K562 (cell line): ENCODE measurements around the gene RABL6. TPM values are rescaled to one million over a fixed set of nuclear protein-coding genes. Genes with fewer than 3 reads are reported as not detected.
"Not testable (repeated sequence)": the region's sequence is repeated elsewhere in the genome, so short reads cannot be mapped to it uniquely, and the experiment has no call there.

Source experiments
- ATAC-seq: fragments of 200-7000 bp; cut with Tn5 transposase; 3 replicates; pipeline ENCODE4 v1.9.1; 2020; ENCODE audit warnings: moderate library complexity
- BruUV-seq: library from RNA; stranded (reverse); fragments of 400-500 nt; replicated peaks from 2 replicates; lab custom pipeline; 2021; lab: Mats Ljungman, UMichigan
- CTCF ChIA-PET: fragments of 300-600 bp; formaldehyde crosslinking; extraction: SDS; loops from one replicate; lab custom pipeline; 2021; ENCODE audit warnings: low intra/inter-chr PET ratio; lab: Yijun Ruan, JAX
- POLR2A ChIA-PET: fragments of 300-600, 350-650 bp; sonication (Branson Sonifier 250); formaldehyde crosslinking; extraction: SDS; loops from one replicate; lab custom pipeline; 2021; ENCODE audit warnings: antibody characterized with exemption, inconsistent platforms; lab: Yijun Ruan, JAX
- DNase-seq, 4 experiments: peaks; one replicate each; pipeline versions ENCODE4 v3.0.0 to v3.0.0-alpha.2; 2011 to 2018; ENCODE audit warnings: low spot score in 3 of 4, mixed read lengths in 3 of 4; ENCODE audit errors: extremely low read depth in 1 of 4
- FAIRE-seq: peaks from 2 replicates; lab custom pipeline; 2011; peaks lifted over from hg19 to GRCh38; lab: Jason Lieb, UNC
- H2AFZ ChIP-seq: 2 replicates; pipeline ENCODE4 v1.6.0; 2011; ENCODE audit warnings: low read depth, low read length, control low read depth, inconsistent platforms
- H3K27ac ChIP-seq: fragments of 200-600 bp; 3 replicates; pipeline ENCODE4 v1.8.0; 2011; ENCODE audit warnings: low read depth, mild to moderate bottlenecking, control low read depth, inconsistent platforms, low read length, moderate library complexity, mixed read lengths; ENCODE audit errors: extremely low read depth
- H3K27me3 ChIP-seq, 2 experiments: fragments of 300-600 bp in 1 of 2; 2 replicates in 1 of 2; 3 replicates in 1 of 2; pipeline versions ENCODE4 v1.6.0 to v1.8.0; 2011; ENCODE audit warnings: inconsistent platforms in 2 of 2, low read length in 2 of 2, mild to moderate bottlenecking in 1 of 2, mixed read lengths in 1 of 2, moderate library complexity in 1 of 2; ENCODE audit not compliant: control insufficient read depth in 2 of 2, insufficient read depth in 2 of 2
- H3K36me3 ChIP-seq: fragments of 300-600 bp; 3 replicates; pipeline ENCODE4 v1.8.0; 2011; ENCODE audit warnings: mild to moderate bottlenecking, low read length, inconsistent platforms; ENCODE audit not compliant: control insufficient read depth, insufficient read depth
- H3K4me1 ChIP-seq, 2 experiments: fragments of 200-600 bp in 1 of 2; replicated peaks in 1 of 2; 2 replicates in 1 of 2; 3 replicates in 1 of 2; pipeline versions ENCODE4 v1.5.1 to v1.8.0; 2011; ENCODE audit warnings: inconsistent platforms in 2 of 2, low read length in 2 of 2, mild to moderate bottlenecking in 1 of 2, mixed read lengths in 1 of 2, moderate library complexity in 1 of 2; ENCODE audit not compliant: control insufficient read depth in 2 of 2, insufficient read depth in 2 of 2
- H3K4me2 ChIP-seq: 2 replicates; pipeline ENCODE4 v1.6.1; 2011; ENCODE audit warnings: low read length, control low read depth, inconsistent platforms, mixed read lengths; ENCODE audit not compliant: insufficient read depth
- H3K4me3 ChIP-seq: fragments of 200-600 bp; sonication (generic), shearing (Covaris generic); 2 replicates; pipeline ENCODE4 v1.5.1; 2016; ENCODE audit warnings: control low read depth, inconsistent platforms
- H3K79me2 ChIP-seq: fragments of 200-600 bp; 3 replicates; pipeline ENCODE4 v1.8.0; 2011; ENCODE audit warnings: low read length, inconsistent platforms; ENCODE audit not compliant: control insufficient read depth, insufficient read depth
- H3K9ac ChIP-seq, 2 experiments: 2 replicates each; pipeline versions ENCODE4 v1.6.0 to v1.6.1; 2011; ENCODE audit warnings: low read depth in 2 of 2, low read length in 2 of 2, control low read depth in 1 of 2, inconsistent platforms in 1 of 2, mild to moderate bottlenecking in 1 of 2, mixed read lengths in 1 of 2; ENCODE audit not compliant: insufficient read depth in 1 of 2
- H3K9me1 ChIP-seq: one replicate; pipeline ENCODE4 v1.6.0; 2011; ENCODE audit warnings: inconsistent platforms, mild to moderate bottlenecking, low read length, moderate library complexity; ENCODE audit not compliant: control insufficient read depth, insufficient read depth
- H3K9me3 ChIP-seq: replicated peaks from 2 replicates; pipeline ENCODE4 v1.5.1; 2011; ENCODE audit warnings: low read depth, low read length, inconsistent platforms; ENCODE audit not compliant: control insufficient read depth, insufficient read depth
- H4K20me1 ChIP-seq: replicated peaks from 2 replicates; pipeline ENCODE4 v1.6.1; 2011; ENCODE audit warnings: low read length, inconsistent platforms, mixed read lengths; ENCODE audit not compliant: control insufficient read depth, insufficient read depth
- ATF7 ChIP-seq: fragments of 450-650 bp; IDR thresholded peaks from 2 replicates; pipeline ENCODE4 v1.7.1; 2014; ENCODE audit warnings: mild to moderate bottlenecking, moderate library complexity
- CBX1 ChIP-seq: sonication (generic); IDR thresholded peaks from 2 replicates; pipeline ENCODE4 v1.6.1; 2016; ENCODE audit warnings: antibody characterized with exemption, low read depth, mild to moderate bottlenecking
- ELF1 ChIP-seq: fragments of 200-800 bp; sonication (Bioruptor generic); IDR thresholded peaks from 2 replicates; pipeline ENCODE4 v1.6.1; 2016; ENCODE audit warnings: missing genetic modification characterization, missing compliant biosample characterization
- NFE2L1 ChIP-seq: fragments of 450-650 bp; IDR thresholded peaks from 2 replicates; pipeline ENCODE4 v1.6.1; 2016; ENCODE audit warnings: missing genetic modification characterization, low read depth, mild to moderate bottlenecking, missing compliant biosample characterization, moderate library complexity, borderline replicate concordance
- PML ChIP-seq: IDR thresholded peaks from 2 replicates; pipeline ENCODE4 v1.6.1; 2012; ENCODE audit warnings: low read length, inconsistent platforms
- POLR2A ChIP-seq: fragments of 450-650 bp; conservative IDR thresholded peaks from 2 replicates; pipeline ENCODE4 v1.6.1; 2016
- POLR2G ChIP-seq: fragments of 200-400 bp; formaldehyde crosslinking; IDR thresholded peaks from 2 replicates; pipeline ENCODE4 v1.6.1; 2017; ENCODE audit warnings: low read depth, mild to moderate bottlenecking, antibody characterized with exemption, low read length, moderate library complexity
- RBFOX2 ChIP-seq: fragments of 200-400 bp; formaldehyde crosslinking; IDR thresholded peaks from 2 replicates; pipeline ENCODE4 v1.6.1; 2017; ENCODE audit warnings: low read depth, mild to moderate bottlenecking, low read length, moderate library complexity
- RBM14 ChIP-seq: fragments of 200-400 bp; formaldehyde crosslinking; IDR thresholded peaks from 2 replicates; pipeline ENCODE4 v1.6.1; 2018; ENCODE audit warnings: low read depth, mild to moderate bottlenecking, low read length, moderate library complexity, borderline replicate concordance; ENCODE audit not compliant: insufficient read depth
- RBM22 ChIP-seq: fragments of 200-400 bp; formaldehyde crosslinking; IDR thresholded peaks from 2 replicates; pipeline ENCODE4 v1.6.1; 2018; ENCODE audit warnings: low read length, low read depth; ENCODE audit not compliant: poor library complexity, severe bottlenecking
- TAF7 ChIP-seq: fragments of 450-650 bp; IDR thresholded peaks from 2 replicates; pipeline ENCODE4 v1.6.1; 2016; ENCODE audit warnings: missing genetic modification characterization, missing compliant biosample characterization
- TGIF2 ChIP-seq: sonication (generic); formaldehyde crosslinking; IDR thresholded peaks from 2 replicates; pipeline ENCODE4 v1.8.1; 2022; ENCODE audit warnings: mild to moderate bottlenecking, missing genetic modification reagents, moderate library complexity
- ZFP1 ChIP-seq: fragments of 450-650 bp; formaldehyde crosslinking; IDR thresholded peaks from 2 replicates; pipeline ENCODE4 v1.4.0; 2020; ENCODE audit warnings: mild to moderate bottlenecking, mixed read lengths
- ZNF12 ChIP-seq: sonication (generic); formaldehyde crosslinking; IDR thresholded peaks from 2 replicates; pipeline ENCODE4 v1.4.0; 2020; ENCODE audit warnings: mild to moderate bottlenecking, missing genetic modification reagents
- WGBS: fragments of 100-300 bp; shearing (Covaris generic); methylation state at CpG from one replicate; pipeline ENCODE4 v1.1.6; 2016; ENCODE audit warnings: low coverage, mixed read lengths; ENCODE audit not compliant: insufficient coverage; ENCODE audit errors: missing lambda C conversion rate; 5-methylcytosine and 5-hydroxymethylcytosine counted together
- in situ Hi-C: fragments of 300-500 bp; cut with MboI; formaldehyde crosslinking; loops from 4 replicates; pipeline ENCODE4 v1.15.0; 2018; ENCODE audit warnings: inconsistent platforms, mixed read lengths
- intact Hi-C: fragments of 100-400 bp; cut with micrococcal nuclease; formaldehyde crosslinking; loops from 2 replicates; pipeline ENCODE4 v1.14.2; 2022
- polyA plus RNA-seq, 8 experiments: library from polyadenylated mRNA; depleted of rRNA in 4 of 8; stranded (reverse) in 5 of 8; unstranded in 3 of 8; fragments of >200 nt; fragmentation: Nextera tagmentation in 2 of 8; fragmentation: Illumina TruSeq in 1 of 8; extraction: Ambion mirVana in 2 of 8; extraction: Trizol in 1 of 8; gene quantifications; 2 replicates each; pipeline versions ENCODE4 v1.2.1 to v1.2.3, GENCODE V29; 2011 to 2014; ENCODE audit warnings: inconsistent platforms in 1 of 8, missing spikeins in 1 of 8
- total RNA-seq, 7 experiments: library from RNA; depleted of rRNA in 6 of 7; stranded (reverse); fragments of >200 nt in 6 of 7; fragmentation: Illumina TruSeq in 2 of 7; extraction: Trizol in 2 of 7; gene quantifications; 2 replicates each; pipeline versions ENCODE4 v1.2.1 to v1.2.3, GENCODE V29; 2011 to 2021; ENCODE audit warnings: low replicate concordance in 1 of 7

Gene RABL6
- total and polyA plus RNA-seq, 9 of the 15 experiments (the other 6 are each of a cell fraction or from before 2014, with no cell fraction given) = 5.6 to 181 (median 84.5) TPM

DNA sequence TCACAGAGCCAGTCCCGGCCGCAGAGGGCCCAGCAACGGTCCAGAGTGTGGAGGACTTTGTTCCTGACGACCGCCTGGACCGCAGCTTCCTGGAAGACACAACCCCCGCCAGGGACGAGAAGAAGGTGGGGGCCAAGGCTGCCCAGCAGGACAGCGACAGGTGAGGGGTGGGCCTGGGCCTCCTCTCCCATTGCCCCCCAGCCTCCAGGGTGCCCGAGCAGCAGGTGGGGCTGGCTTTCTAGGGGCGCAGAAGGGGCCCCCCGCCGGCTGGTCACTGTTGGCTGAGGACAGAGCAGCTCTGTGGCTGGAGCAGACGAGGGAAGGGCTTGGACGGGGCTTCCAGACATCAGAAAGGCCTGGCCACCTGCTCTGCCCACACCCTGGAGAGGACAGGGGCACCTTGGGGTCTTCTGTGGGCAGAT is 30.1 kb downstream of the RABL6 start:
- H3K9ac ChIP-seq, in situ Hi-C loops, ATAC-seq, CTCF ChIA-PET, H3K79me2 ChIP-seq, intact Hi-C loops, H3K4me3 ChIP-seq, BruUV-seq, H3K27ac ChIP-seq, H3K9me1 ChIP-seq, H3K9me3 ChIP-seq, H2AFZ ChIP-seq, H3K27me3 ChIP-seq, FAIRE-seq, DNase-seq, H3K4me2 ChIP-seq: not testable (repeated sequence)
- H4K20me1 ChIP-seq = peaks cover 17% of the 10 kb centered on the region
- TF ChIP-seq RBM22 (peak; percentile 69), POLR2G (peak; percentile 57)
- H3K36me3 ChIP-seq = peaks cover 68% of the 10 kb centered on the region; the same call in 2 of the 3 replicates
- peaks cover 7 to 80% of the 10 kb centered on the region in 2 experiments for H3K4me1 ChIP-seq
- POLR2A ChIA-PET = interaction anchor here (0.6 to 1.3 kb wide), 3 partner anchors 9 to 105 kb away, joined by 3 to 5 read pairs (median 4); no protein-coding TSS in a partner anchor
- WGBS = 83% methylated on average over 12 of the region's 15 CpGs

DNA sequence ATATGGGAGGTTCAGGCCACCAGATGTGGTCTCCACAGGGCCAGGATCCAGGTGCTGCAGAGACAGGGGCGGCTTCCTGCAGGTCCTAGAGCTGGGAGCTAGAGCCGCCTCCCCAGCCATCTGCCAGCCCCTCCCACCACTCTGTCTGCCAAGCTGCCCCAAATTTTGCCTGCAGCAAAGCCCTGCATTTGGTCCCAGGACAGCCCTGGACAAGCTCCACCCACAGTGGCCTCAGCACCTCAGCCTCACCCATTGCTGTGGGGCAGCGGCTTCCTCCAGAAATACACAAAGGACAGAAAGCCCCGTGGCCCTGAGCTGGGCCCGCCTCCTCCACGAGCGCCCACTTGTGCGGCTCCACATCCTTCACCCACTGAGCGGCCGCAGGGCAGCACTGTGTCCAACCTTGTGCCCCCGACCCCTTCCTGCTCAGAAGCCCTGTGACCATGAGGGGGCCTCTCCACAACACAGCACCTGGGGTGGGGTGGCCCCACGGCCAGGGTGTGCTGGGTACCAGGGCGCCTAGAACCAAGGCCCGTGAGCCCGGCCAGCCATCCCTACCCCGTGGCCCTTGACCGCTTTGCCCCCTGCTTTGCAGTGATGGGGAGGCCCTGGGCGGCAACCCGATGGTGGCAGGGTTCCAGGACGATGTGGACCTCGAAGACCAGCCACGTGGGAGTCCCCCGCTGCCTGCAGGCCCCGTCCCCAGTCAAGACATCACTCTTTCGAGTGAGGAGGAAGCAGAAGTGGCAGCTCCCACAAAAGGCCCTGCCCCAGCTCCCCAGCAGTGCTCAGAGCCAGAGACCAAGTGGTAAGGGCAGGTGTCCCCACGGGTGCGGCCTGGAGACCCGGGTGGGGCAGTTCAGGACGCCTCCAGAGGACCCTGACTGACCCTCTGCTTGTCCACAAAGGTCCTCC is 30.8 kb downstream of the RABL6 start:
- 81% methylated on average over 17 of the region's 29 CpGs for WGBS
- no peak overlapping the region for H3K27ac ChIP-seq
- no peak for DNase-seq
- in situ Hi-C loops (no loop called here), intact Hi-C loops (no loop called here)
- H3K9me3 ChIP-seq = no peaks in the 10 kb centered on the region
- H3K9ac ChIP-seq = peak overlapping the region in 1 of 2 experiments; percentile 75; a peak in 2 of 4 replicates
- no peaks in the 10 kb centered on the region for H3K27me3 ChIP-seq
- CTCF ChIA-PET = no interaction called here
- ATAC-seq = no peak
- H3K9me1 ChIP-seq = peaks cover 3% of the 10 kb centered on the region
- peaks cover 12 to 85% of the 10 kb centered on the region in 2 experiments for H3K4me1 ChIP-seq
- H4K20me1 ChIP-seq = peaks cover 17% of the 10 kb centered on the region
- H3K4me3 ChIP-seq = no peak overlapping the region
- FAIRE-seq = no peak
- no peak overlapping the region for H2AFZ ChIP-seq
- BruUV-seq = no TSS peak
- no peak overlapping the region for H3K4me2 ChIP-seq
- POLR2A ChIA-PET = interaction anchor here (0.6 to 1.3 kb wide), 5 partner anchors 8 to 159 kb away, joined by 3 to 5 read pairs (median 3); no protein-coding TSS in a partner anchor
- H3K79me2 ChIP-seq = no peaks in the 10 kb centered on the region
- peaks cover 67% of the 10 kb centered on the region; the same call in 2 of the 3 replicates for H3K36me3 ChIP-seq
- TF ChIP-seq ZFP1 = no peak
- peak; percentile 24; the same call in 1 of the 2 replicates for TF ChIP-seq CBX1
- peak; percentile 34; the same call in 1 of the 2 replicates for TF ChIP-seq POLR2A
- no peak for TF ChIP-seq TGIF2 (CRISPR knock-in tag)
- no peak for TF ChIP-seq ELF1 (tag)
- no peak for TF ChIP-seq NFE2L1 (tag)
- no peak for TF ChIP-seq PML
- TF ChIP-seq ATF7 = no peak
- no peak for TF ChIP-seq ZNF12 (CRISPR knock-in tag)
- TF ChIP-seq RBFOX2 = peak; percentile 39
- no peak for TF ChIP-seq TAF7
- no peak for TF ChIP-seq RBM14
